Tibial artery (tissue), 4 donors: ENCODE measurements around the gene TNS3.

Experiments
- DNase-seq, 2 donors: peaks; one replicate each; pipeline ENCODE4 v3.0.0-alpha.2; 2019
- H3K27ac ChIP-seq, 2 donors: fragments of 200-600 bp; sonication (generic) in 1 of 2; 1 replicate in 1 of 2; 2 replicates in 1 of 2; pipeline ENCODE4 v1.5.1; 2018 to 2019; ENCODE audit warnings: mild to moderate bottlenecking in 1 of 2
- H3K27me3 ChIP-seq, 2 donors: fragments of 200-600 bp; sonication (generic) in 1 of 2; one replicate each; pipeline versions ENCODE4 v1.5.1 to v1.6.0; 2016 to 2019
- H3K36me3 ChIP-seq, 3 donors: fragments of 200-600 bp; sonication (generic) in 2 of 3; one replicate each; pipeline ENCODE4 v1.5.1; 2016 to 2019; ENCODE audit warnings: mild to moderate bottlenecking in 2 of 3
- H3K4me1 ChIP-seq, 4 donors: fragments of 200-600 bp; sonication (generic) in 2 of 4; 1 replicate in 3 of 4; 2 replicates in 1 of 4; pipeline ENCODE4 v1.5.1; 2016 to 2019
- H3K4me3 ChIP-seq, 2 donors: fragments of 200-600 bp; sonication (generic) in 1 of 2; 1 replicate in 1 of 2; 2 replicates in 1 of 2; pipeline ENCODE4 v1.5.1; 2018 to 2019; ENCODE audit warnings: mild to moderate bottlenecking in 2 of 2
- H3K9me3 ChIP-seq, 3 donors: fragments of 200-600 bp; sonication (generic) in 1 of 3; one replicate each; pipeline ENCODE4 v1.5.1; 2016 to 2019
- CTCF ChIP-seq, 2 experiments: fragments of 200-600 bp in 1 of 2; fragments of 450-650 bp in 1 of 2; IDR thresholded peaks; one replicate each; pipeline ENCODE4 v1.5.1; 2017 to 2019; ENCODE audit warnings: antibody characterized with exemption in 2 of 2, mild to moderate bottlenecking in 1 of 2, moderate library complexity in 1 of 2
- intact Hi-C: fragments of 100-400 bp; cut with DNase I; formaldehyde crosslinking; loops from one replicate; pipeline ENCODE4 v1.15.0; 2023; ENCODE audit warnings: low total_unique reads

The TNS3 gene

GRCh38 chr7:47349401-47349800 lies 232.5 kb downstream of the TNS3 start:
- no peak for DNase-seq
- intact Hi-C loops: no loop called here
- Histone ChIP-seq H3K4me1 (no peaks in the 10 kb centered on the region), H3K9me3 (no peaks in the 10 kb centered on the region), H3K36me3 (peaks cover 4 to 8% (median 8%) of the 10 kb centered on the region in 3 donors), H3K27me3 (no peaks in the 10 kb centered on the region), H3K4me3 (no peak overlapping the region), H3K27ac (no peak overlapping the region)
- no peak for TF ChIP-seq CTCF (IDR thresholded peaks at IDR 0.05)

- intact Hi-C loops: no loop called here
- TF ChIP-seq CTCF (IDR thresholded peaks at IDR 0.05): no peak
- Histone ChIP-seq H3K27me3 (no peaks in the 10 kb centered on the region), H3K27ac (no peak overlapping the region), H3K4me1 (no peaks in the 10 kb centered on the region), H3K4me3 (no peak overlapping the region), H3K9me3 (no peaks in the 10 kb centered on the region), H3K36me3 (peaks cover 10 to 22% (median 19%) of the 10 kb centered on the region in 3 donors)
- DNase-seq: no peak
Measured at GRCh38 chr7:47347816-47348385, 234.0 kb downstream of the TNS3 start.

- Histone ChIP-seq H3K27me3 (no peaks in the 10 kb centered on the region), H3K27ac (no peak overlapping the region), H3K4me3 (no peak overlapping the region), H3K36me3 (peaks cover 10 to 23% (median 19%) of the 10 kb centered on the region in 3 donors), H3K9me3 (no peaks in the 10 kb centered on the region), H3K4me1 (no peaks in the 10 kb centered on the region)
- intact Hi-C loops: no loop called here
- no peak for TF ChIP-seq CTCF (IDR thresholded peaks at IDR 0.05)
- no peak for DNase-seq
Measured at GRCh38 chr7:47347346-47347745, 234.6 kb downstream of the TNS3 start.

- H3K9me3 ChIP-seq: no peaks in the 10 kb centered on the region
- no peak for DNase-seq
- H3K4me1 ChIP-seq: no peaks in the 10 kb centered on the region
- H3K36me3 ChIP-seq: peaks cover 10 to 23% (median 19%) of the 10 kb centered on the region in 3 donors
- H3K27ac ChIP-seq: no peak overlapping the region
- no peaks in the 10 kb centered on the region for H3K27me3 ChIP-seq
- intact Hi-C loops: no loop called here
- H3K4me3 ChIP-seq: no peak overlapping the region
- no peak for TF ChIP-seq CTCF (IDR thresholded peaks at IDR 0.05)
Measured at GRCh38 chr7:47346377-47346914, 235.5 kb downstream of the TNS3 start.

GRCh38 chr7:47345857-47346298 lies 236.0 kb downstream of the TNS3 start:
- Histone ChIP-seq H3K4me1 (no peaks in the 10 kb centered on the region), H3K36me3 (peaks cover 10 to 23% (median 19%) of the 10 kb centered on the region in 3 donors), H3K9me3 (no peaks in the 10 kb centered on the region), H3K27me3 (no peaks in the 10 kb centered on the region), H3K4me3 (no peak overlapping the region), H3K27ac (no peak overlapping the region)
- intact Hi-C loops: no loop called here
- no peak for TF ChIP-seq CTCF (IDR thresholded peaks at IDR 0.05)
- no peak for DNase-seq
